ENCODE results near the gene BDH1. TPM values are rescaled to one million over a fixed set of nuclear protein-coding genes. Genes with fewer than 3 reads are reported as not detected.

Gene BDH1
- total RNA-seq, 1 donor from 2014 or later, result 6.6 TPM

DNA sequence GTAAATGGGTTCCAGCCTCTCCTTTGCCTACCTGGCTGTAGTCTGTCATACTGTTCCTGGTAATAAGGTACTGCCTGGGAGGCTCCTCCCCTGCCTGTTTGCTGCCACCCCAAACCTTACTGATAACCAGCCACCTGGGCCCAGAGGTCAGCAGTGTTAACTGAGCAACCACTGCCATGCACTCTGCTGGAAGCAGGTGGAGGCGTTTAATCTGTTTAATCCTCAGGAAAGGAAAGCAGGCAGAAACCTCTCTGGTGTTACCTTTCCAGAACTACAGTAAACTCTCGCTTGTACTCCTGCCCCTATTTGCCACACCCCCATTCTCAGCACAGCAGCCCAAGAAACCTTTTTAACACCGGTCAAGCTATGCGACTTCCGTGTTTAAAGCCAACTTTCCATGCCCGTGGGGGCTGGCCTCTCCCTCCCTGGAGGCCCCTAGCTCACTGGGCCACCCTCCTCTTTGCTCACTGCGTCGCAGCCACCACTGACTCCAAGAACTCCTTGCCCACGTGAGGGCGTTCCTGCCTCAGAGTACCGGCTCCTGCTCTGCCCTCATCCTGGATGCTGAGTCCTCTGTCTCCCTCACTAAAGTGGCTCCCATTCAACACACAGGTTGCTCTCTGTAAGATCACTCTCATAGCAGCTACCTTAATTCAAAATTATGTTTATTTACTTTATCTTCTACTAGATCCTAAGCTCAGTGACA, 8.3 kb downstream of the BDH1 start:
- peak; percentile 26 for DNase-seq (ENCODE audit: low read depth)

DNA sequence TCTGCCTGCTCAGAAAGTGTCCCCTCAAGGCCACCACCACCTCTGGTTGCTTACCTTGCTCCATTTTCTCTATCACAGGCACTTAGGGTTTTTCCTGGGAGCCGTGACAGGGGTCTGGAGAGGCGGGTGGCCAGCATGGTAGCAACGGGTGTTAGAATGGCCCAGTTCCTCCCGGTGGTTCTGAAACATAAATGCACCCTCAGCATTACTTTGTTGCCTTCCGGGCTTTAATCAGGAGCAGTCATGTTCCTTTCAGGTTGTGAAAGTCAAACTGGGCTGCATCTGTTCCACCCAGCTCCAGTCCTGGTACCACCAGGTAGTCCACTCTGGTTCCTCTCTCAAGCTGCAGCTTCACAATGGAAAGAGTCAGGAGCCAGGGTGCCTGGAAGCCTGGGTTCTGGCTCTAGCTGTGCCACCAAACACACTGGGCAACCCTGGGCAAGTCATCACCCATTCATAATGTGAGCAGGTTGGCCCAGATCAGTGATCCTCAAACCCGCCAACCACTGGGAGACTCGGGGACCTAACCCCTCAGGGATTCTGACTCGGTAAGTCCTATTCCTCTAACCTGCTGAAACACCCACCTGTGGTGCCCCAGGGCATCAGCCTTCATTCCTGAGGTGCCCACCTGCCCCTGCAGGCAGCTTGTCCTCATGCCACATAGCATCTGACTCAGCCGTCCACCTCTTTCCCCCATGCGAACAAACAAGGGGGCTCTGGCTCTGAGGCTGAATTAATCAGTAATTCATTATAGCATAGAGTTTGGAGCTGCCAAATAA, 9.3 kb downstream of the BDH1 start:
- DNase-seq (ENCODE audit: low read depth), result peak; percentile 84

DNA sequence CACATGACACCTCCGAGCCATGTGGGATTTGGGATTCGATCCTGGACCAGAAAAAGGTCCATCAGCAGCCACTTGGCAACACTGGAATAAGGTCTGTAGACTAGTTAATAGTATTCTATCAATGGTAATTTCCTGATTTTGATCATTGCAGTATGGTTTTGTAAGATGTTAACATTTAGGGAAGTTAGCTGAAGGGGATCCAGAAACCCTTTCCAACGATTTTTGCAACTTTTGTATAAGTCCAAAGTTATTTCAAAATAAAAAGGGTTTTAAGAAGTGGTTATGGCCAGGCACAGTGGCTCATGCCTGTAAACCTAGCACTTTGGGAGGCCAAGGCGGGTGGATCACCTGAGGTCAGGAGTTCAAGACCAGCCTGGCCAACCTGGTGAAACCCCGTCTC, 10.2 kb downstream of the BDH1 start:
- DNase-seq (ENCODE audit: low read depth), result no peak

- DNase-seq (ENCODE audit: low read depth), result no peak
These were observed 10.7 kb downstream of the BDH1 start for GRCh38 chr3:197545101-197545500.

DNA sequence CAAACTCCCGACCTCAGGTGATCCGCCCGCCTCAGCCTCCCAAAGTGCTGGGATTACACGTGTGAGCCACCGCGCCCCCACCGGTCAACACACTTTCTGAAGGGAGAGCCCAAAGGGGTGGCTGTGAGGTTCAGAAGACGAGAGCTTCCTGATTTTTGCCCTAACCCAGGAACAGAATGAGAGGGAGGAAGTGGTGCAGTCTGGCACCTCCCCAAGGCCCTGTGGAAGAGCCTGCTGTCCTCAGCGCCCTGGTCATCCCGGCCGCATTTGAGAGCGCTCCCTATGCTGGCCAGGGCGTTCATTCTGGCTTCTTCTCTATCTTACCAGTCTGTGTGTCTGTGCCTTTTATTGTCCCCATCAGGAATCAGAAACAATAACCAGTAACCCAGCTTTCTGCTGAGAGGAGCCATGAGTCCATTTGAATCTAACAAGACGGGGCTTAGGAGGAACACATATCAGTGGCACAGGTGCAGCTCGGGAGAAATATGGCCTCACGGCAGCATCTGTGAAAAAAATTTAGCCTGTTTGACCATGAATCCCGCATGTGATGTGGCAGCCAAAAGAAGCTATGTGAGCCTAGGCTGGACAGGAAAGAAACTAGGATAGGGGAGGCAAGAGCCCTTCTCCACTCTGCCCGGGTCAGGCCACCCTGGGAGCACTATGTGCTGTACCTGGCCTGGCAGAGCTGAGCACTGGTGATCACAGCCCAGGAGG, 12.9 kb downstream of the BDH1 start:
- no peak for DNase-seq (ENCODE audit: low read depth)

GRCh38 chr3:197541756-197542539, 13.8 kb downstream of the BDH1 start:
- no peak for DNase-seq (ENCODE audit: low read depth)

DNA sequence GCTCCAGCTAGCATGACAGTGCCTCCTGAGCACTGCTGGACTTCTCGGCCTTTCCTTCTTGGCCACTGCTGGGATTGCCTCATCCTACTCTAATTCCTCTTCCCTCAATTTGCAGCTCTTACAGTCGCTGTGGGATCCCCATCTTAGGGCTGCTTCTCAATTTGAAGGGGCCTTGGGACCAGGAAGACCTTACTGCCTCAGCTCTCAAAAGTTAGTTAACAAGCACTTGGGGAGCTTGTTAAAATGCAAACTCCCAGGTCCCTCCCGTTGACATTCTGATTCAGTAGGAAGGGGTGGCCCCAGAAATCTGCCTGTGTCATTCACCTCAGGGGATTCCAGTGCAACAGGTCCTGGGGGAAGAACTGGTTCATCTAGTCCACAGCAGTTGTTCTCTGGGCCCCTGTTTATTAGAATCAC, 14.8 kb downstream of the BDH1 start:
- no peak for DNase-seq (ENCODE audit: low read depth)

DNA sequence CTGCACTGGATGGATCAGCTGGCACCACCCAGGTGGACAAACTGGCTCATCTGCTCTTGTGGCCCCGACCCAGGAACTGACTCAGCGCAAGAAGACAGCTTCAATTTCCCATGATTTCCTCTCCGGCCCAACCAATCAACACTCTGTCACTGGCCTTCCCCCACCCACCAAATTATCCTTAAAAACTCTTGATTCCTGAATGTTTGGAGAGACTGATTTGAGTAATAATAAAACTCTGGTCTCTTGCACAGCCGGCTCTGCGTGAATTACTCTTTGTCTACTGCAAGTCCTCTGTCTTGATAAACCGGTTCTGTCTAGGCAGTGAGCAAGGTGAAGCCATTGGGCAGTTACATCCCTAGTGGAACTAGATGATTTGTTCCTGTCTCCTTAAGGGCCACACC, 16.1 kb downstream of the BDH1 start:
- peak; percentile 34 for DNase-seq (ENCODE audit: low read depth)

GRCh38 chr3:197533927-197534725, 21.6 kb downstream of the BDH1 start:
- DNase-seq (ENCODE audit: low read depth), result no peak

DNA sequence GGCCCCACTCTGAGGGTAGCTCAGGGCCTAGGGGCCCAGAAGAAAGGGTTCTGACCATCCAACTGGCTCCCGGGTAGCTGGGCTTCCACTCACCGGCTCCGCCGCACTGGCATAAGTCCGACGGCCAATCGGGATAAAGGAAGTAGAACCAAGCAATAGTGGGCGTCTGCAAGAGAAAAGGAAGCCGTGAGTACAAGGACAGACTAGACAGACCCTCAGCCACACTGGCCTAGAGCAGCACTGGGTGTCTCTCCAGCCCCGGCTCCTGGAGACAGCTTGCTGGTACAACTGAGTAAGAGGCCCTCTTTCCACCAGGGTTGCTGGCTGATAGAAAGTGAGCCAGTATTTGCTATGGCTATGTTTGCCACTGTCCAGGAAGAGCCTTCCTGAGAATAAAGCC, 22.4 kb downstream of the BDH1 start:
- DNase-seq (ENCODE audit: low read depth), result no peak

DNA sequence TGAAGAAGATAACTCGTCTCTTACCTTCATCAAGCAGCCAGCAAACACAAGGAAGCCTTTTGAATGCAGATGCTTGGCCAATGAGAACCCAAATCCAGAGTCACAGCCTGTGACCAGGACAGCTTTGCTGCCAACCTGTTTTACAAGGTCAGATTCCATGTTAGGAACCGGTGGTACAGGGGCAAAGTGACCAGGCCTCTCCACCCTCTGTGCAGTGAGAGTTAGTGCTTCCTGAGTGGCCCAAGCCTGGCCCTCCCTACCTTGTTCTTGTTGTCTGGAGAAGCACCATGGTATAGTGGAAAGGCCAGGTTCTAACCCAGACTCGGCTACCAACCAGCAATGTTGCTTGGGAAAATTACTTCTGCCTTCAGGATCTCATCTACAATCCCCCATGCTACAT, 23.4 kb downstream of the BDH1 start:
- DNase-seq (ENCODE audit: low read depth), result no peak

DNA sequence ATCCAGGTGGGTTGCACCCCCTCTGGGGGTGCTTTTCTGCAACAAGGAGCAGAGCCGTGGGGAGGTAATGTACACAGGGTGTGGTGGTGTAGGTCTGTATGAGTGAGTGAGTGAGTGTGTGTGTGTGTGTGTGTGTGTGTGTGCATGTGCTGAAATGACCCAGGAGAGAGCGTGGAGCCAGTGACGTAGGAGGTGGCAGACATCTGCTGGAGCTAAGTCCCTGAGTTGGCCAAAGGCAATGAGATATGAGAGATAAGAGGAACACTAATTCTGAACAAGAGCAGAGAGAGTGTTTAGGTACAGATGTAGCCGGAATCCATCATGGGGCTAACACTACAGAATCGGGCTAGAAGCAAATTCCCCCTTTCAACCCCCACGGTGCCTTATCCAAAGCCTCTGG, 27.6 kb downstream of the BDH1 start:
- DNase-seq (ENCODE audit: low read depth), result no peak

DNA sequence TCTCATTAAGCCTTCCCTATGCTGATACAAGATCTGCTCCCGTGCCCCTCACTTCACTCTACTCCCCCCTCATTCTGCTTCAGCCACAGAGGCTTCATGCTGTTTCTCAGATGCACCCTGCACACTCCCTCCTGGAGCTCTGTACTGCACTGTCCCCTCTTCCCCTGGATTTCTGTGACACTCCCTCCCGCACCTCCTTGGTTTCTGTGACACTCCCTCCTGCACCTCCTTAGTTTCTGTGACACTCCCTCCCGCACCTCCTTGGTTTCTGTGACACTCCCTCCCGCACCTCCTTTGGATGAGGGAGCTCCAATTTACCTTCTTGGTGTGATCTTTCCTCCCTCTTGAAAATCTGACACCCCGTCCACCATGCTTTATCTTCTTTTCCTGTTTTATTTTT, 28.2 kb downstream of the BDH1 start:
- DNase-seq (ENCODE audit: low read depth), result no peak

- no peak for DNase-seq (ENCODE audit: low read depth)
These were observed 30.1 kb downstream of the BDH1 start for GRCh38 chr3:197525706-197526105.

DNA sequence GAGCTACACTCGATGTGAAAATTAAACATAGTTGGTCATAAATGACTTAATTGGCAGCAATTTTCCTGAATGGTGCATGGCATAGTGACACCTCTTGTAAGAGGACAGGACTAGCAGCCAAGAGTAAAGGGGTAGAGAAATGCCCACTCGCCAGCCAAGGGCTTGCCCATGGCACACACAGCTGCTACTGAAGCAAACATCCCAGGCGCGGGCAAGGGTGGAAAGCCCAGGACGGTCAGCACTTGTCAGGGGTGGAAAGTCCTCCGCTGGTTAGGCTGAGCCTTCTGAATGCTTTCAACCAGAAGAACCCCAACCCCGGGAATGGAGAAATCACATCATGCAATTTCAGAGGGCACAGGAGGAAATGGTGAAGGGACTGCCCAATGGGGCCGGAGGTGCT, 31.6 kb downstream of the BDH1 start:
- no peak for DNase-seq (ENCODE audit: low read depth)

- DNase-seq (ENCODE audit: low read depth), result no peak
These were observed 32.2 kb downstream of the BDH1 start for GRCh38 chr3:197523526-197523925.

- no peak for DNase-seq (ENCODE audit: low read depth)
These were observed 32.8 kb downstream of the BDH1 start for GRCh38 chr3:197522881-197523441.

DNA sequence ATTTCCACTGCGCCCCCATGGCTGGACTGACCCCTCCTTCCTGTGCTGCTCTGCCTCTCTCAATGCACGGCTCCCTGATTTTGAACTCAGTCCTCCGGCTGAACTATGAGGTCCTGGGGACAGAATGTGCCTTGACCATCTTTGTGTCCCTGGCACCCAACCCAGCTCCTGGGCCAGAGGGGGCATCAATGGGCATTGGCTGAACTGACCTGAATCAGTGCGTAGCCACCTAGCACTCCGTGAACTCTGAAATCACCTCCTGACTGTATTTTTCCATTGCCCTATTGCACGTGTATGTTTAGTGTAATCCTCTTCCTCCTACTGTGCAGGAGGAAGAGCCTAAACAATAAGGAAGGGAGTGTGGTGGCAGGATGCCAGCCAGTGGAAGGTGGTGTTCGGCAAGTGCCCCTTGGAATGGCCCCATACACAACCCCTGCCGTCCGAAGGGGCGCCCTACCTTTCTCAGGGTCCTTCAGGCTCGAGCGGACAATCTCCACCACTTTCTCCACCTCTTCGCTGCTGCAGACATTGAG, 33.5 kb downstream of the BDH1 start:
- no peak for DNase-seq (ENCODE audit: low read depth)

GRCh38 chr3:197521277-197522182, 34.2 kb downstream of the BDH1 start:
- no peak for DNase-seq (ENCODE audit: low read depth)
